IPS-15b (cell line): ENCODE results near the gene ATG2A.

Source experiments
- H3K27me3 ChIP-seq: one replicate; pipeline ENCODE4 v1.6.1; 2013; ENCODE audit warnings: low read length; ENCODE audit not compliant: control insufficient read depth, insufficient read depth
- H3K36me3 ChIP-seq: one replicate; pipeline ENCODE4 v1.6.1; 2013; ENCODE audit warnings: low read length; ENCODE audit not compliant: control insufficient read depth, insufficient read depth
- H3K4me1 ChIP-seq: one replicate; pipeline ENCODE4 v1.6.1; 2013; ENCODE audit warnings: mild to moderate bottlenecking, low read length; ENCODE audit not compliant: control insufficient read depth, insufficient read depth
- H3K4me3 ChIP-seq: one replicate; pipeline ENCODE4 v1.5.1; 2013; ENCODE audit warnings: low read depth, low read length
- H3K9ac ChIP-seq: one replicate; pipeline ENCODE4 v1.6.1; 2013; ENCODE audit warnings: low read depth, mild to moderate bottlenecking, low read length
- H3K9me3 ChIP-seq: one replicate; pipeline ENCODE4 v1.6.1; 2013; ENCODE audit warnings: mild to moderate bottlenecking, low read length; ENCODE audit not compliant: control insufficient read depth, insufficient read depth

Gene ATG2A

DNA sequence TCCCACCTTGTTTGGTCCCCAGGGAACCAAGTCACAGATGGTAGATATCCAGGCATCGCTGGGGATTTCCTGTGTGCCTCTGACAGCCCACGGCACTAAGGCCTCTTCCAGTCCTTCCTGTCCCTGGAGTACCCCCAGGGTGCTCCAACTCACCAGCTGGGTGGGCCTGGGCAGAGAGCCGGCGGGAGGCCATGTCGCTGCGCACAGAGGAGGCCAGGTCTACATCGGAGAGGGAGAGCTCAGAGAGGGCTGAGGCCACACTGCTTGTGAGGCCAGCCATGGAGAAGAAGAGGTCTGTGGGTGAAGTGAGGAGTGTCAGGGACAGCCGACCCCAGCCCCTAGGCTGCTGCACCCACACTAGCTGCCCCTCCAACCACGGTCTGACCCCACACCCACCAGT is 5.3 kb downstream of the ATG2A start:
- Histone ChIP-seq H3K27me3 (no peaks in the 10 kb centered on the region), H3K4me3 (no peak overlapping the region), H3K9me3 (no peaks in the 10 kb centered on the region), H3K36me3 (peaks cover 59% of the 10 kb centered on the region), H3K4me1 (no peaks in the 10 kb centered on the region), H3K9ac (no peak overlapping the region)

- no peaks in the 10 kb centered on the region for H3K27me3 ChIP-seq
- peaks cover 62% of the 10 kb centered on the region for H3K36me3 ChIP-seq
- no peaks in the 10 kb centered on the region for H3K4me1 ChIP-seq
- H3K4me3 ChIP-seq = no peak overlapping the region
- H3K9ac ChIP-seq = no peak overlapping the region
- H3K9me3 ChIP-seq = no peaks in the 10 kb centered on the region
Observed at GRCh38 chr11:64911142-64911541, 5.9 kb downstream of the ATG2A start.

DNA sequence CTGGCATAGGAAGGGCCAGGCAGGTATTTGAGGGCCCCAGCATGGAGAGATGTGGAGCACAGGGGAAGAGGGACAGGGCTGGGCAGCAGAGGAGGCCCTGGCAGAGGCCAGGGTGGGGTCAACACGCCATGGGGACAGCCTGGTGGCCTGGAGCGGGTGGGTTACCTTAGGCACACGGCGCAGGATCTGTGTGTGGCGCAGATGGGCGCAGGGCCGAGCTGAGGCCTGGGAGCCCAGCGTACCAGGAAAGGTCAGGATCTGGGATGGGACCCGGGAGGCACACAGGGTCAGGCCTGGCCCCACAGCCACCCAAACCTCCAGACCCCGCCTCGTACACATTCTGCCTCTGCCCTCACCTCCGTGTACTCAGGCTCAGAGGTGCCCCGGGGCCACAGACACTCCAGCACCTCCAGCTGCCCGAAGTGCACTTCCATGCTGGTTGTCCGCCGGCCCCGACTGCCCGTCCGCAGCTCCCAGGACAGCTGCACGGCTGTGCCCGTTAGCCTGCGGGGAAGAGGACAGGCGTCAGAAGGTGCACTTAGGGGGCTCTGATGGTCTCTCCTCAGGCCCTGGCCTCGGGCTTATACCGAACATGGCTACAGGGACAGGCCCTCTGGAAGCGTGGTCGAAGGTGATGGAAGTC is 6.4 kb downstream of the ATG2A start:
- Histone ChIP-seq H3K9ac (no peak overlapping the region), H3K4me1 (no peaks in the 10 kb centered on the region), H3K36me3 (peaks cover 68% of the 10 kb centered on the region), H3K27me3 (no peaks in the 10 kb centered on the region), H3K4me3 (no peak overlapping the region), H3K9me3 (no peaks in the 10 kb centered on the region)

DNA sequence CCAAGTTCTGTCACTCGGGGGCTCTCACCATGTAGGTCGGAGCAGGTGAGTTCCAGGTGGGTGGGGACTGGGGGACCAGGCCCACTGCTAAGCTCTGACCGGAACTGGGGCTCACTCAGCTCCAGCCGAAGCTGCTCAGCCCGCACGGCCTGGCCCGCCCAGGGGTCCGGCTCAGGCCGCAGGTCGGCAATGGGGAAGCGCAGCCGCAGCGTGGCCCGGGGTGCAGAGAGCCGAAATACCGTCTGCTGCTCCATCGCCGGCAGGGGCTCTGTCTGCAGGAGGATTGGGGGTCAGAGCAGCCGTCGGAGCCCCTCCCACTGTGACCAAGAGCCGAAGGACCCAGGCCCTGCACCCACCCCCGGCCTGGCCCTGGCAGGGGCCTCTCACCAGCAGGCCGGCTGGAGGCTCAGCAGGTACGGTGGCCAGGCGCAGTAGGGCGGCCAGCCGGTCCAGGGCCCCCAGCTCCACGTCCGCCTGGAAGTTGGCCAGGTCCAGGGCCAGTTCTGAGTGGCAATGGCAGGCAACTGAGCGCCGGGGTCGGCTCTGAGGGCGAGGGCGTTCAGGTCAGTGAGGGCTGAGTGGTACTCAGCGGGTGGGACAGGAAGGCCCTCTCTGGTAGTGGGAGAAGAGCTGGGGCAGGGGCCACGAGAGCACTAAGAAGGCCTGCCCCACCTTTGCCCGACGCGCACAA is 7.2 kb downstream of the ATG2A start:
- no peak overlapping the region for H3K9ac ChIP-seq
- no peaks in the 10 kb centered on the region for H3K9me3 ChIP-seq
- H3K36me3 ChIP-seq = peaks cover 72% of the 10 kb centered on the region
- H3K4me3 ChIP-seq = no peak overlapping the region
- no peaks in the 10 kb centered on the region for H3K4me1 ChIP-seq
- H3K27me3 ChIP-seq = no peaks in the 10 kb centered on the region

- no peak overlapping the region for H3K9ac ChIP-seq
- no peaks in the 10 kb centered on the region for H3K9me3 ChIP-seq
- no peaks in the 10 kb centered on the region for H3K4me1 ChIP-seq
- H3K27me3 ChIP-seq = no peaks in the 10 kb centered on the region
- H3K4me3 ChIP-seq = no peak overlapping the region
- peaks cover 67% of the 10 kb centered on the region for H3K36me3 ChIP-seq
Observed at GRCh38 chr11:64908766-64909165, 8.2 kb downstream of the ATG2A start.

DNA sequence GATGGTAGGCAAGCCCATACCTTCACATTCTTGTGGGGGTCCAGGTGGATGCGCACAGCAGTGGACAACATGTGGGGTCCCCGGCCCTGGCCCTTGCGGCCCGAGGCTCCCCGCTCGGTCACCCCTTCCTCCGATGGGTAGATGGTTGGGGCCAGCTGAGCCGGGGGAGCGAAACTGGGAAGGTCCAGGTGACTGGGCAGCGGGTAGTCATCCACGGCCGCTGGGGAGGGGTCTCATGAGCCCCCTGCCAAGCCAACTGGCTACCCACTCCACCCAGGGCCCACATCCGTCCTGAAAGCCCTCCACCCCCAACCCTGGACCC is 10.7 kb downstream of the ATG2A start:
- Histone ChIP-seq H3K36me3 (peaks cover 60% of the 10 kb centered on the region), H3K9ac (no peak overlapping the region), H3K27me3 (no peaks in the 10 kb centered on the region), H3K4me3 (no peak overlapping the region), H3K9me3 (no peaks in the 10 kb centered on the region), H3K4me1 (no peaks in the 10 kb centered on the region)

- H3K27me3 ChIP-seq = no peaks in the 10 kb centered on the region
- no peak overlapping the region for H3K9ac ChIP-seq
- peaks cover 56% of the 10 kb centered on the region for H3K36me3 ChIP-seq
- no peaks in the 10 kb centered on the region for H3K9me3 ChIP-seq
- no peaks in the 10 kb centered on the region for H3K4me1 ChIP-seq
- H3K4me3 ChIP-seq = no peak overlapping the region
Observed at GRCh38 chr11:64905516-64906313, 11.3 kb downstream of the ATG2A start.

DNA sequence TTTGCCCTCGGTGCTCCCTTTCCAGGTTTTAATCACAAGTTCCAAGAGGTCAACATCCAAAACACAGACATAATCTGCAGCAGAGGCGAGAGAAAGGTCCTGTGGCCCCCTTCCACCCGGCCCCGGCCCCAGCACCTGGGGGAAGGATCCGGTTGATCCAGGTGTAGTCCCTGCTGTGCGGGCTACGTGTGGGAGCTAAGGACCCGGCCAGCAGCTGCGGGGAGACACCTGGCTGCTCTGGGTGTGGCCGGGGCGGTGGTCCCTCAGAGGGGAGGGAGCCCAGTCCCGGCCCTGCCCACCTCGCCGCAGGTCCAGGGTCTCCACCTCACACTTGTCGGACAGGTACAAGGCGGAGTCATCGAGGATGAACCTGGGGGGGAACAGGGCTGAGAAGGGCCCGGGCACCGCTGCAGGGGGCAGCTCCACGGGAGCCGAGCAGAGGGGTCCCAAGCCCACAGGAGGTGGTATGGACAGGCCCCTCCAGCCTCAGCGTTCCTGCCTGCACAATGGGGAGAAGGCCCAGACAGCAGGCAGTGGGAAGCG is 13.6 kb downstream of the ATG2A start:
- H3K9me3 ChIP-seq = no peaks in the 10 kb centered on the region
- H3K27me3 ChIP-seq = no peaks in the 10 kb centered on the region
- H3K4me3 ChIP-seq = no peak overlapping the region
- no peak overlapping the region for H3K9ac ChIP-seq
- H3K4me1 ChIP-seq = no peaks in the 10 kb centered on the region
- peaks cover 48% of the 10 kb centered on the region for H3K36me3 ChIP-seq

DNA sequence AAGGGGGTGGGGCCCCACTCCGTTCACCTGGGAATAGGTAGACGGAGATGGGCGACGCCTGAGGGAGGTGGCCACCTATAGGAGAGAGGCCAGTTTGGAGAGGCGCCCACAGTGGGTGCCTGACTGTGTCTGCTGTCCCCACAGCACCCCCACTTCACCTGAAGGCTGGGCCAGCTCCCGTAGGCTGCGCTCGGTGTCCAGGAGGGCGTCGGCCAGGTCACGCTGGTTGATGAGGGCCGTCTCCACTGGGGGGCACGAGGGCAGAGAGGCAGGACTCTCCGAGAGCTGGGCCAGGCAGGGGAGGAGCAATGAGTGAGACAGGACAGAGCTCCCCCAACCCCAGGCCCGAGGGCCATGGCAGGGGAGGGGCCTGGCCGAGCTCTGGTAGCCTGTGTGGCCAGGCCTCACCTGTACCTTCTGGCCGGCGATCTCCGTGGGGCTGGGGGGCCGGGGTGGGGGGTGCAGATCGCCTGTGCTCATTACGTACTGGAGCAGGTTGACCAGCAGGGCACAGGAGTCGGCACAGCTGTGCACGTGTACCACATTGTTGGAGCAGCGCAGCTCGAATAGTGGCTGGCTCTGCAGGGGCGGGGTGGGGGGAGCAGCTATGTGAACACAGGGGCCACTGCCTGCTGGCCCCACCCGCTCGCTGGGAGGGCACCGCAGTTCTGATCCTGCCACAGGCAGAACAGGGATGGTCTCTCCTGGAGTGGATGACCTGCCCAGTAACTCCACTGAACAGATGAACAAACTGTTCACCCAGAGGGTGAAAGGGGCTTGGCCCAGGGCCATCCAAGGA is 14.7 kb downstream of the ATG2A start:
- no peak overlapping the region for H3K9ac ChIP-seq
- no peaks in the 10 kb centered on the region for H3K9me3 ChIP-seq
- peaks cover 51% of the 10 kb centered on the region for H3K36me3 ChIP-seq

GRCh38 chr11:64900774-64901173 is 16.2 kb downstream of the ATG2A start:
- no peak overlapping the region for H3K4me3 ChIP-seq
- no peaks in the 10 kb centered on the region for H3K27me3 ChIP-seq
- H3K4me1 ChIP-seq = no peaks in the 10 kb centered on the region
- H3K9me3 ChIP-seq = no peaks in the 10 kb centered on the region
- H3K36me3 ChIP-seq = peaks cover 42% of the 10 kb centered on the region
- H3K9ac ChIP-seq = no peak overlapping the region

More for the DNA sequence above, 14.7 kb downstream of the ATG2A start:
- no peak overlapping the region for H3K4me3 ChIP-seq
- H3K4me1 ChIP-seq = no peaks in the 10 kb centered on the region
- no peaks in the 10 kb centered on the region for H3K27me3 ChIP-seq

DNA sequence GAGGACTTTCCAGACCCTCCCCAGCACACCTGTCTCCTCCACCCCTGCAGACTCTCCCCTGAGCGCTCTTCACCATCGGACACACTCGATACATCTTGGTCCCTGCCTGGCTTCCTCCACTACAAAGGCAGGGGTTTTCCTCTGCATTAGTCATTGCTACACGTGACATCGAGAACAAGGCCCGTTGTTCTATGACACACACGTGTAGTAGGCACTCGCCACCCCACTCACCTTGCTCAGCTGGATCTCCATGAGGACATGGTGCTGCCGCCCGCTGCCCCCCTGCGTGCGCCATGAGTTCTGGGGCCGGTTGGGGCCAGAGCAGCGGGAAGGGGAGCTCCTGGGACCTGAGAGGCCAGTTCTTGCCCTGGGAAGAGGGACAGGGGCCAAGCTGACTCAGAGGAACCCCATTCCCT is 16.7 kb downstream of the ATG2A start:
- Histone ChIP-seq H3K36me3 (peaks cover 39% of the 10 kb centered on the region), H3K9me3 (no peaks in the 10 kb centered on the region), H3K9ac (no peak overlapping the region), H3K4me1 (no peaks in the 10 kb centered on the region), H3K4me3 (no peak overlapping the region), H3K27me3 (no peaks in the 10 kb centered on the region)
